Aorta (tissue), 5 donors: ENCODE results near the gene SURF4. TPM values are rescaled to one million over a fixed set of nuclear protein-coding genes. Genes with fewer than 3 reads are reported as not detected.
A peak's percentile ranks its signal among the peaks of the same experiment; 100 is the strongest.

ENCODE experiments used
- ATAC-seq: fragments of 200-7000 bp; cut with Tn5 transposase; one replicate; pipeline ENCODE4 v1.9.1; 2022; ENCODE audit warnings: moderate library complexity; ENCODE audit not compliant: low FRiP score
- DNase-seq, 2 donors: peaks; one replicate each; pipeline ENCODE4 v3.0.0-alpha.2; 2020
- H3K27ac ChIP-seq, 2 donors: one replicate each; pipeline ENCODE4 v1.5.1; 2013; ENCODE audit warnings: low read length in 2 of 2, mild to moderate bottlenecking in 2 of 2, moderate library complexity in 2 of 2, control low read depth in 1 of 2, inconsistent platforms in 1 of 2, low read depth in 1 of 2
- H3K27me3 ChIP-seq, 2 donors: one replicate each; pipeline ENCODE4 v1.6.1; 2013; ENCODE audit warnings: control low read depth in 1 of 2, low read length in 1 of 2, mild to moderate bottlenecking in 1 of 2, moderate library complexity in 1 of 2; ENCODE audit not compliant: insufficient read depth in 2 of 2, control insufficient read depth in 1 of 2
- H3K36me3 ChIP-seq, 2 donors: one replicate each; pipeline ENCODE4 v1.6.1; 2013; ENCODE audit warnings: control low read depth in 1 of 2, low read length in 1 of 2, mild to moderate bottlenecking in 1 of 2; ENCODE audit not compliant: insufficient read depth in 2 of 2, control insufficient read depth in 1 of 2
- H3K4me1 ChIP-seq, 2 donors: one replicate each; pipeline ENCODE4 v1.6.1; 2013; ENCODE audit warnings: low read length in 2 of 2, control low read depth in 1 of 2, mild to moderate bottlenecking in 1 of 2, moderate library complexity in 1 of 2; ENCODE audit not compliant: insufficient read depth in 2 of 2, control insufficient read depth in 1 of 2
- H3K4me3 ChIP-seq, 2 donors: one replicate each; pipeline ENCODE4 v1.5.1; 2013; ENCODE audit warnings: low read length in 2 of 2, control low read depth in 1 of 2, mild to moderate bottlenecking in 1 of 2
- H3K9me3 ChIP-seq: one replicate; pipeline ENCODE4 v1.6.1; 2013; ENCODE audit warnings: mild to moderate bottlenecking, low read length; ENCODE audit not compliant: control insufficient read depth
- WGBS, 2 donors: extraction: QIAGEN DNeasy Blood & Tissue Kit; methylation state at CpG; one replicate each; pipeline ENCODE4 v1.1.7; 2013; 5-methylcytosine and 5-hydroxymethylcytosine counted together
- intact Hi-C, 2 donors: fragments of 100-400 bp; cut with DNase I; formaldehyde crosslinking; loops; one replicate each; pipeline versions ENCODE4 v1.14.2 to v1.15.0; 2022
- polyA plus RNA-seq, 2 donors: library from polyadenylated mRNA; stranded (reverse); fragments of 200-250 nt; gene quantifications; one replicate each; pipeline ENCODE4 v1.2.3, GENCODE V29; 2013
- total RNA-seq, 2 donors: library from RNA; stranded (reverse); fragmentation: NEBNext Ultra II Directional; extraction: Animal tissue kit (Norgen Biotek cat#: 25700); gene quantifications; one replicate each; pipeline ENCODE4 v1.2.1, GENCODE V29; 2021
- donor health status: healthy with polysubstance abuse.
- donor health status: Bipolar disorder and iron deficiency.
- donor health status: DM: no; HTN: no; CAD: no.
- donor health status: DM: no; HTN: no; CAD: no.
- donor health status: DM: yes; HTN: yes; CAD: no.

Gene SURF4
- total and polyA plus RNA-seq, 4 donors: 42.3 to 123 (median 92.7) TPM

GRCh38 chr9:133417541-133418461 is 41.9 kb upstream of the SURF4 start, which contains the start of gene REXO4:
TSS of gene REXO4 (minus strand) at chr9:133418010. CDS start at chr9:133417844, 166 bp downstream.
- Histone ChIP-seq H3K27ac (peak within 1 kb of the TSS in 1 of 2 donors; percentile 18), H3K4me1 (no peaks in the 10 kb centered on the region), H3K36me3 (no peaks in the 10 kb centered on the region), H3K27me3 (no peaks in the 10 kb centered on the region), H3K9me3 (no peaks in the 10 kb centered on the region), H3K4me3 (peak within 1 kb of the TSS; percentile 61)
- DNase-seq: peak; percentile 85 to 92
- intact Hi-C loops: loop anchor here (5.0 to 10.0 kb wide), 4 partner anchors 40 to 63 kb away; partner anchors contain the start of genes SURF1 (in 2 of the 2), SURF2 (in 2 of the 2), CACFD1 (in 1 of the 2) and SLC2A6 (in 1 of the 2)
- WGBS, 2 donors: 2 to 5% methylated on average over 72 to 75 of the region's 75 CpGs
- peak; percentile 93 for ATAC-seq

GRCh38 chr9:133415170-133415569 is 39.3 kb upstream of the SURF4 start:
- WGBS, 2 donors: 85 to 96% methylated on average over 1 of the region's 1 CpG

GRCh38 chr9:133408042-133408441 is 32.2 kb upstream of the SURF4 start:
- Histone ChIP-seq H3K4me3 (no peak overlapping the region), H3K36me3 (peaks cover 0 to 2% of the 10 kb centered on the region in 2 donors), H3K27ac (no peak overlapping the region), H3K27me3 (no peaks in the 10 kb centered on the region), H3K9me3 (no peaks in the 10 kb centered on the region), H3K4me1 (no peaks in the 10 kb centered on the region)
- no peak for DNase-seq
- 93 to 96% methylated on average over 1 of the region's 1 CpG for WGBS, 2 donors
- intact Hi-C loops: no loop called here
- no peak for ATAC-seq

More at GRCh38 chr9:133415170-133415569, 39.3 kb upstream of the SURF4 start:
- Histone ChIP-seq H3K4me3 (no peak overlapping the region), H3K27me3 (no peaks in the 10 kb centered on the region), H3K4me1 (no peaks in the 10 kb centered on the region), H3K36me3 (no peaks in the 10 kb centered on the region), H3K9me3 (no peaks in the 10 kb centered on the region), H3K27ac (no peak overlapping the region)
- intact Hi-C loops: loop anchor here (5.0 to 10.0 kb wide), 4 partner anchors 42 to 62 kb away; partner anchors contain the start of genes SURF1 (in 2 of the 2), SURF2 (in 2 of the 2), CACFD1 (in 1 of the 2) and SLC2A6 (in 1 of the 2)
- ATAC-seq (no peak), DNase-seq (no peak)

GRCh38 chr9:133406480-133407307 is 30.8 kb upstream of the SURF4 start:
- ATAC-seq: peak; percentile 81
- WGBS, 2 donors: 54 to 55% methylated on average over 24 of the region's 24 CpGs
- H3K9me3 ChIP-seq: no peaks in the 10 kb centered on the region
- no peak overlapping the region for H3K4me3 ChIP-seq
- no peaks in the 10 kb centered on the region for H3K27me3 ChIP-seq
- peak; percentile 78 to 92 for DNase-seq
- no peak overlapping the region for H3K27ac ChIP-seq
- H3K36me3 ChIP-seq: peaks cover 0 to 2% of the 10 kb centered on the region in 2 donors
- intact Hi-C loops: loop anchor here (1.0 to 2.0 kb wide), 2 partner anchors 80 kb away; no protein-coding TSS in a partner anchor
- H3K4me1 ChIP-seq: no peaks in the 10 kb centered on the region

GRCh38 chr9:133405508-133406438 is 29.9 kb upstream of the SURF4 start:
- peaks cover 0 to 2% of the 10 kb centered on the region in 2 donors for H3K36me3 ChIP-seq

GRCh38 chr9:133404454-133405002 is 28.7 kb upstream of the SURF4 start:
- Histone ChIP-seq H3K9me3 (no peaks in the 10 kb centered on the region), H3K27me3 (no peaks in the 10 kb centered on the region), H3K4me1 (no peaks in the 10 kb centered on the region), H3K4me3 (no peak overlapping the region), H3K36me3 (peaks cover 0 to 2% of the 10 kb centered on the region in 2 donors), H3K27ac (no peak overlapping the region)
- no peak for ATAC-seq
- no peak for DNase-seq
- 84 to 85% methylated on average over 12 of the region's 12 CpGs for WGBS, 2 donors
- intact Hi-C loops: no loop called here

More at GRCh38 chr9:133405508-133406438, 29.9 kb upstream of the SURF4 start:
- H3K9me3 ChIP-seq: no peaks in the 10 kb centered on the region
- DNase-seq (peak in 1 of 2 donors; percentile 69), ATAC-seq (no peak)
- H3K4me1 ChIP-seq: no peaks in the 10 kb centered on the region
- intact Hi-C loops: loop anchor here in 1 of 2 donors (2.0 kb wide), 1 partner anchor 81 kb away; no protein-coding TSS in a partner anchor
- no peak overlapping the region for H3K4me3 ChIP-seq
- 76 to 78% methylated on average over 19 of the region's 19 CpGs for WGBS, 2 donors
- H3K27me3 ChIP-seq: no peaks in the 10 kb centered on the region
- no peak overlapping the region for H3K27ac ChIP-seq

- 74 to 79% methylated on average over 15 to 16 of the region's 16 CpGs for WGBS, 2 donors
- no peaks in the 10 kb centered on the region for H3K27me3 ChIP-seq
- no peaks in the 10 kb centered on the region for H3K9me3 ChIP-seq
- no peak for DNase-seq
- no peak overlapping the region for H3K4me3 ChIP-seq
- intact Hi-C loops: no loop called here
- ATAC-seq: no peak
- H3K27ac ChIP-seq: no peak overlapping the region
- peaks cover 0 to 2% of the 10 kb centered on the region in 2 donors for H3K36me3 ChIP-seq
- H3K4me1 ChIP-seq: no peaks in the 10 kb centered on the region
These were observed 28.1 kb upstream of the SURF4 start for GRCh38 chr9:133403766-133404453.
